Chondrocyte (in vitro differentiated cells): ENCODE measurements around the gene GMEB2. TPM values are rescaled to one million over a fixed set of nuclear protein-coding genes. Genes with fewer than 3 reads are reported as not detected.

Experiments used
- DNase-seq: peaks from one replicate; pipeline ENCODE4 v3.0.0; 2021; ENCODE audit warnings: mixed read lengths, low spot score
- H3K27ac Mint-ChIP-seq: one replicate; pipeline ENCODE4 v1.8.0; 2021; ENCODE audit warnings: mild to moderate bottlenecking, moderate library complexity, mixed read lengths; ENCODE audit not compliant: unreplicated experiment
- H3K27me3 Mint-ChIP-seq: 2 replicates; pipeline ENCODE4 v1.8.0; 2021; ENCODE audit warnings: low read depth, mixed read lengths
- H3K36me3 Mint-ChIP-seq: 2 replicates; pipeline ENCODE4 v1.8.0; 2021; ENCODE audit warnings: low read depth, mixed read lengths
- H3K4me1 Mint-ChIP-seq: 2 replicates; pipeline ENCODE4 v1.8.0; 2021; ENCODE audit warnings: low read depth, mild to moderate bottlenecking, mixed read lengths
- H3K4me3 Mint-ChIP-seq: one replicate; pipeline ENCODE4 v1.8.0; 2021; ENCODE audit warnings: mild to moderate bottlenecking, moderate library complexity, mixed read lengths; ENCODE audit not compliant: unreplicated experiment
- H3K9me3 Mint-ChIP-seq: 2 replicates; pipeline ENCODE4 v1.8.0; 2021; ENCODE audit warnings: low read depth, mixed read lengths
- total RNA-seq: library from RNA; stranded (reverse); gene quantifications from 3 replicates; pipeline ENCODE4 v1.2.1, GENCODE V29; 2021
- TF ChIP-seq, protein P1 (sequence below): fragments of 200-600 bp; sonication (generic); IDR thresholded peaks from 2 replicates; pipeline ENCODE4 v1.5.0; 2021; ENCODE audit warnings: antibody characterized with exemption, mild to moderate bottlenecking, moderate library complexity

Gene GMEB2
- total RNA-seq, 1 donor from 2014 or later, result 8.5 TPM

- Mint-ChIP-seq H3K4me1 (no peaks in the 10 kb centered on the region), H3K9me3 (no peaks in the 10 kb centered on the region), H3K36me3 (peaks cover 19% of the 10 kb centered on the region), H3K27ac (no peak overlapping the region), H3K27me3 (no peaks in the 10 kb centered on the region), H3K4me3 (no peak overlapping the region)
- DNase-seq, result peak; percentile 79
- TF ChIP-seq, protein P1, sequence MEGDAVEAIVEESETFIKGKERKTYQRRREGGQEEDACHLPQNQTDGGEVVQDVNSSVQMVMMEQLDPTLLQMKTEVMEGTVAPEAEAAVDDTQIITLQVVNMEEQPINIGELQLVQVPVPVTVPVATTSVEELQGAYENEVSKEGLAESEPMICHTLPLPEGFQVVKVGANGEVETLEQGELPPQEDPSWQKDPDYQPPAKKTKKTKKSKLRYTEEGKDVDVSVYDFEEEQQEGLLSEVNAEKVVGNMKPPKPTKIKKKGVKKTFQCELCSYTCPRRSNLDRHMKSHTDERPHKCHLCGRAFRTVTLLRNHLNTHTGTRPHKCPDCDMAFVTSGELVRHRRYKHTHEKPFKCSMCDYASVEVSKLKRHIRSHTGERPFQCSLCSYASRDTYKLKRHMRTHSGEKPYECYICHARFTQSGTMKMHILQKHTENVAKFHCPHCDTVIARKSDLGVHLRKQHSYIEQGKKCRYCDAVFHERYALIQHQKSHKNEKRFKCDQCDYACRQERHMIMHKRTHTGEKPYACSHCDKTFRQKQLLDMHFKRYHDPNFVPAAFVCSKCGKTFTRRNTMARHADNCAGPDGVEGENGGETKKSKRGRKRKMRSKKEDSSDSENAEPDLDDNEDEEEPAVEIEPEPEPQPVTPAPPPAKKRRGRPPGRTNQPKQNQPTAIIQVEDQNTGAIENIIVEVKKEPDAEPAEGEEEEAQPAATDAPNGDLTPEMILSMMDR, result no peak
Observed at GRCh38 chr20:63595416-63596127, 31.3 kb downstream of the GMEB2 start.

GRCh38 chr20:63594043-63594561 is 32.8 kb downstream of the GMEB2 start:
- TF ChIP-seq, protein P1, result no peak
- H3K4me3 Mint-ChIP-seq, result no peak overlapping the region
- H3K4me1 Mint-ChIP-seq, result no peaks in the 10 kb centered on the region
- H3K9me3 Mint-ChIP-seq, result no peaks in the 10 kb centered on the region
- H3K27ac Mint-ChIP-seq, result no peak overlapping the region
- DNase-seq, result peak; percentile 54
- H3K36me3 Mint-ChIP-seq, result peaks cover 20% of the 10 kb centered on the region
- H3K27me3 Mint-ChIP-seq, result no peaks in the 10 kb centered on the region

DNA sequence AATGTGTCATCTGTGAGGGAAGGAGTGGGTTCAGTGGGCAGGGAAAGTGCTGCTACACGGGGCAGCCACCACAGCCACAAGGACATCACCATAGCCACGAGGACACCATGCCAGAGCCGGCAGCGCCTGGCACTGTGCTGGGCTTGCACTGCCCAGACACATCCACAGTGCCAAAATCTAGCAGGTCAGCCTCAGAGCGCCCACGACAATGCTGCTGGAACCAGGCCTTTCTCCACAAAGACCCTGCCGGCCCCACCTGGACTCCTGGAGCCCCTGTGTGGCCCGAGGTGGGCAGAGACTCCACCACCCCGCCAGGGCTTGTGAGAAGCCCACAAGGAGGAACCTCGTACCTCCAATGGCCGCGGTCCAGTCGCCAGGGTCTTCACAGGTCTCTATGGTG is 34.2 kb downstream of the GMEB2 start:
- peak; percentile 80 for DNase-seq
- Mint-ChIP-seq H3K27me3 (no peaks in the 10 kb centered on the region), H3K27ac (no peak overlapping the region), H3K4me3 (no peak overlapping the region), H3K9me3 (no peaks in the 10 kb centered on the region), H3K36me3 (peaks cover 20% of the 10 kb centered on the region), H3K4me1 (no peaks in the 10 kb centered on the region)
- TF ChIP-seq, protein P1, result no peak

- Mint-ChIP-seq H3K4me3 (no peak overlapping the region), H3K36me3 (peaks cover 20% of the 10 kb centered on the region), H3K27ac (no peak overlapping the region), H3K9me3 (no peaks in the 10 kb centered on the region), H3K4me1 (no peaks in the 10 kb centered on the region), H3K27me3 (no peaks in the 10 kb centered on the region)
- TF ChIP-seq, protein P1, result no peak
- peak; percentile 83 for DNase-seq
Observed at GRCh38 chr20:63591786-63592355, 35.0 kb downstream of the GMEB2 start.

DNA sequence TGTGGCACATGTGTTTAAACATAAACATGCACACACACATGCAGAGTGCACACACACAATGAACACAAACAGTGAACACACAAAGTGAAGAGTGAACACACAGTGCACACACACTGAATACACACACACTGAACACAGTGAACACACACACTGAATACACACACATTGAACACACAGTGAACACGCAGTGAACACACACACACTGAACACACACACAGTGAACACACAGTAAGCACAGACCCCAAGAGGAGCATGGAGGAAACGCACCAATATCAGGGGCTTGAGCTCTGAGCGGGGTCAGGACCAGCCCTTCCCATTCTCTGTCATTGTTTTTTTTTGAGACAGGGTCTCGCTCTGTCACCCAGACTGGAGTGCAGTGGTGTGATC is 35.8 kb downstream of the GMEB2 start:
- peak; percentile 22 for DNase-seq
- Mint-ChIP-seq H3K4me1 (no peaks in the 10 kb centered on the region), H3K27me3 (no peaks in the 10 kb centered on the region), H3K4me3 (no peak overlapping the region), H3K9me3 (no peaks in the 10 kb centered on the region), H3K27ac (no peak overlapping the region), H3K36me3 (peaks cover 20% of the 10 kb centered on the region)
- TF ChIP-seq, protein P1, result no peak
